ENCODE results near the gene LOXL1.
A peak's percentile ranks its signal among the peaks of the same experiment; 100 is the strongest.
"Not testable (repeated sequence)": the region's sequence is repeated elsewhere in the genome, so short reads cannot be mapped to it uniquely, and the experiment has no call there.

LOXL1 gene

GRCh38 chr15:73922186-73923151 is 3.8 kb upstream of the LOXL1 start:
- DNase-seq (ENCODE audit: low spot score), result no peak

DNA sequence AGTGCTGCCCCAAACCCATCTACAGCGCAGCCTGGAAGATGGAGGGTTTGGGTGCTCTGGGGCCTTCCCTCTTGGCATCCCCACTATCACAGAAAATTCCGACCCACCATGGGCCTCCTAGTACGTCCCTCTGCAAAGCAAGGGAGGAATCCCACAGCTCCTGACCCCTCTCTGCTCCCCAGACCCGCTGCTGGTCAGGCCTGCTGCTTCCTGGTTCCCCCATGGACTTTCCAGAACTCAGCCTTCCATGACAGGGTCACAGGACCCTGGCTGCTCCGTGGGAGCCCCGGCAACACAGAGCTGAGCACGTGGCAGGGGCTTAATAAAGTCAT is 3.1 kb upstream of the LOXL1 start:
- no peak for DNase-seq (ENCODE audit: low spot score)

- DNase-seq (ENCODE audit: low spot score), result no peak
These were observed 2.6 kb upstream of the LOXL1 start for GRCh38 chr15:73923488-73924164.

DNA sequence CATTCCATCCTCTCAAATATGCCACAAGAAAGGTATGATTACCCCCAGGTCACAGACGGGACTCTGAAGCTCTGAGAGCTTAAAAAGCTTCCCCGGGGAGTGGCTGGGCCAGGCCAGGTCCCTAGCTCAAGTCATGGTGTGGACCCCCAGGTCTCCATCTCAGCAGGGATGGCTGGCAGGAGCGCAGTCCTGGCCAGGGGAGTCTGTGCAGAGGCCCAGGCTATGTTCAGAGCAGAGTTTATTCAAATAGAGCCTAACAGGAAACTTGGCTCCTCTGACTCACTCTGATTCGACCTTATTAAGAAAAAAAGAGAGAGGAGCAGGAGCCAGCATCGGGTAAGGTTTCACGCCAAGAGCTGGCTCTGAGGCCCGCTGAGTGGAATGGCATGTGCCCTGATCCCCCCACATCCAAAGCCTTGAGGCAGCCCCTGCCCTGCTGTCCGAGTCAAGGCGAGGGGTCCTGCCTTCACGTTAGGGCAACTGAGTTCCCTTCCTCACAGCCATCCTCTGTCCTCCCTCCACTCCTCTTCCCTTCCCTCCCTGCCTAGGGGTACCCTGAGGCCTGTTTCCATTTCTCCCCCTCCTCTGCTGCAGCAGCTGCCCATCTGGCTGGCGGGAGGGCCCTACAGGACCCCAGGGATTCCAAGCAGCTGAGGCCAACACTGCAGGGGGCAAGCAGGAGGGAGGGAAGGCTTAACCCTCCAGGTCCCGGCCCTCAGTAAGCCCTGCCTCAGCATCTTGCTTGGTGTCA is 1.9 kb upstream of the LOXL1 start:
- DNase-seq (ENCODE audit: low spot score), result no peak

GRCh38 chr15:73925848-73926218 is 429 bp upstream of the LOXL1 start:
- no peak for DNase-seq (ENCODE audit: low spot score)

GRCh38 chr15:73927003-73927475 is 777 bp downstream of the LOXL1 start:
- peak; percentile 74 for DNase-seq (ENCODE audit: low spot score)

DNA sequence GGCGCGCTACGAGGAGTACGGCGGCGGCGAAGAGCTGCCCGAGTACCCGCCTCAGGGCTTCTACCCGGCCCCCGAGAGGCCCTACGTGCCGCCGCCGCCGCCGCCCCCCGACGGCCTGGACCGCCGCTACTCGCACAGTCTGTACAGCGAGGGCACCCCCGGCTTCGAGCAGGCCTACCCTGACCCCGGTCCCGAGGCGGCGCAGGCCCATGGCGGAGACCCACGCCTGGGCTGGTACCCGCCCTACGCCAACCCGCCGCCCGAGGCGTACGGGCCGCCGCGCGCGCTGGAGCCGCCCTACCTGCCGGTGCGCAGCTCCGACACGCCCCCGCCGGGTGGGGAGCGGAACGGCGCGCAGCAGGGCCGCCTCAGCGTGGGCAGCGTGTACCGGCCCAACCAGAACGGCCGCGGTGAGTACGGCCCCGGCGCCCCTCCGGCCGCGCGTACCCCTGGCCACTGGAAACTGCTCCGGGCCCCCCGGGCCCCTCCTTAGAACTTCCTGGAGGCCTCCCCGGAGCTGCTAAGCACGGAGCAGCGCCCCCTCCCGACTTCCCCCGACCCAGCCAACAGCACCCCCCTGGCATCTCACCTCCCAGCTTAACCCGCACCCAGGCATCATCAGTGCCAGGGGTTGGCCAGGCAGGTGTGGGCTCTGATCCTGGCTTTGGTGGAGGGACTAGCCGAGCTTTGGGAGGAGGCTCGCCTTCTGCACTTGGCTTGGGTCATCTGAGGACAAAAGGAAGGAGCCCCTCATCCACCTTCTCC is 1.4 kb downstream of the LOXL1 start:
- peak; percentile 89 for DNase-seq (ENCODE audit: low spot score)

GRCh38 chr15:73928241-73928579 is 1.9 kb downstream of the LOXL1 start:
- DNase-seq (ENCODE audit: low spot score), result no peak

DNA sequence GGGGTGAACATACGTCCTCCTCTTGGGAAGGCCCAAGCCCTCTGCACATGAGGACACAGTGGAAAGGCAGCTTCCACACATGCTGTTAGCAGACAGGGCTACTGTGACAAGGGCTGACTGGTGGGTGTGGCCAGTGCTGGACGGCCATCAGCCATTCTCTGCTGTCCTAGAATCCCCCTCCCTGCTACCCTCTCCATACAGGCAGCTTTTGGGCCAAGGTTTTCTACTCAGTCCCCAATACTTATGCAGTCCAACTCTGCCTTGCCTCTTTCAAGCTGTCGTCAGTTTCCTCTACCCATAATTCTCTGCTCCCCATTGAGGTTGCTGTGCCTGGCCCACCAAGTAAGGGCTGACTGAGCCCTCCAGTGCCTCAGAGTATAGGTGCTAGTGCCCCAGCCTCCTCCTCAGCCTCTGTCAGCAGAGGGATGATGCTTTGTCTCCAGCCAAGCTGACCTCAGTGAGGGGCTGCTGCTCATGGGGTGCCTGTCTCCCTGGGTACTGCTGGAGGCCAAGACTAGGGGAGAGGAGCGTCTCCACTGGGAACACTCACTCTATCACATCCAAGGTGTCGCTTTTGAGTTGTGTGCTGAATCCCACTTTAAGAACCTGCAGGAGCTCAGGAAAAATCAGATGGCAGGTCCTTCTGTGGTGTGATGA is 2.8 kb downstream of the LOXL1 start:
- no peak for DNase-seq (ENCODE audit: low spot score)

- no peak for DNase-seq (ENCODE audit: low spot score)
These were observed 4.1 kb downstream of the LOXL1 start for GRCh38 chr15:73930371-73930770.

- no peak for DNase-seq (ENCODE audit: low spot score)
These were observed 4.6 kb downstream of the LOXL1 start for GRCh38 chr15:73930790-73931281.

GRCh38 chr15:73931441-73931840 is 5.2 kb downstream of the LOXL1 start:
- no peak for DNase-seq (ENCODE audit: low spot score)

GRCh38 chr15:73932381-73933191 is 6.3 kb downstream of the LOXL1 start:
- DNase-seq (ENCODE audit: low spot score), result no peak

- no peak for DNase-seq (ENCODE audit: low spot score)
These were observed 8.0 kb downstream of the LOXL1 start for GRCh38 chr15:73934281-73934680.

GRCh38 chr15:73935547-73935946 is 9.3 kb downstream of the LOXL1 start:
- DNase-seq (ENCODE audit: low spot score), result no peak

DNA sequence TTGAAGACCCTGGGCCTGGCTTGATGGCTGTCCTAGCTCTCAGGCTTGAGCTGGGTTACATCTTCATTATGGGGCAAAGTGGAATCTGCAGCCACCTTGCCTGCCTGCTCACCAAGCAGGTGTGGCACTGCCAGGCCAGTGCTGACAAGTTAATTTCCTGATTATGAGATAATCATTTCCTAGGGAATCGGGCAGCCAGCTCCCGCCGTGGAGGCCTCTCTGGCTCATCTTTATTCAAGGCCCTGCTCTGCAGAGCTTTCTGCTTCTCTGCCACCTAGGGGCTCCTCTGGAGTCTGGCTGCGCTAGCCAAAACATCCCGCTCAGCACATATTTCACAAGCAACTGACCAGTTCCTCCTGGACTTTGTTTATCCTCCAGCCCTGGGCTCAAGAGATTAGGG is 9.9 kb downstream of the LOXL1 start:
- DNase-seq (ENCODE audit: low spot score), result no peak

- DNase-seq (ENCODE audit: low spot score), result no peak
These were observed 10.5 kb downstream of the LOXL1 start for GRCh38 chr15:73936588-73937290.

DNA sequence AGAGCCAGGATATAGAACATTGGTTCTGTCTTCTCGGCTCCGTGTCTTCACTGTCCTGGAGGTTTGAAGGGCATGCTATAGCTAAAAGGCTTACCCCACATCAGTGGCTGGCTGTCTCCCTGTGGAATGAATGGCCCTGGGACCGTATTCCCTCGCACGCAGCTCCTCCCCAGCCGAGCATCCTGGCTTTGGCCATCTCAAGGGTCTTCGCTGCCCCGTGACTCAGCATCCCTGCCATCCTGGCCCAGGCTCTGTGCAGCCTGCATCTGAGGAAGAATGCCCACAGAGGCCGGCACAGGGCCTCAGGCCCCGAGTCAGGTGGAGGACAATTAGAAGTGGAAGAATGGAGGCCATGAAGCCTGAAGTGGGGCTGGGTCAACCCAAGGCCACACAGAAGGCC is 11.0 kb downstream of the LOXL1 start:
- no peak for DNase-seq (ENCODE audit: low spot score)

DNA sequence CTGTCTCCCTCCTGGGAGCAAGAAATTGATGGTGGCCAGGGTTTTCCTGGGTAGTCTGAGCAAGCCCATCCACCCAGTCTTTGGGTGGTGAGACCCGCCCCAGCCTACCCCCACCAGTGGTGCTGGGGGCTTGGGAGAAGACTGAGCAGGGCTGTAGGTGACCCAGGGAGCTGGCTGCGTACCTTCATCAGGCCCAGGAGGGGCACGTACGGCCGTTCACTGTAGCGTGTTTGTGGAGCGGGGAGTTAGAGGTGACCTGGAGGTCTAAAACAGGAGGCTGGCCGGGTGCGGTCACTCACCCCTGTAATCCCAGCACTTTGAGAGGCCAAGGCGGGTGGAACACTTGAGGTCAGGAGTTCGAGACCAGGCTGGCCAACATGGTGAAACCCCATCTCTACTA is 11.5 kb downstream of the LOXL1 start:
- DNase-seq (ENCODE audit: low spot score), result no peak

GRCh38 chr15:73938516-73938915 is 12.3 kb downstream of the LOXL1 start:
- DNase-seq (ENCODE audit: low spot score), result not testable (repeated sequence)

Data from D341Med (cell line).